ENCODE data around the gene MARCO.

MARCO gene

DNA sequence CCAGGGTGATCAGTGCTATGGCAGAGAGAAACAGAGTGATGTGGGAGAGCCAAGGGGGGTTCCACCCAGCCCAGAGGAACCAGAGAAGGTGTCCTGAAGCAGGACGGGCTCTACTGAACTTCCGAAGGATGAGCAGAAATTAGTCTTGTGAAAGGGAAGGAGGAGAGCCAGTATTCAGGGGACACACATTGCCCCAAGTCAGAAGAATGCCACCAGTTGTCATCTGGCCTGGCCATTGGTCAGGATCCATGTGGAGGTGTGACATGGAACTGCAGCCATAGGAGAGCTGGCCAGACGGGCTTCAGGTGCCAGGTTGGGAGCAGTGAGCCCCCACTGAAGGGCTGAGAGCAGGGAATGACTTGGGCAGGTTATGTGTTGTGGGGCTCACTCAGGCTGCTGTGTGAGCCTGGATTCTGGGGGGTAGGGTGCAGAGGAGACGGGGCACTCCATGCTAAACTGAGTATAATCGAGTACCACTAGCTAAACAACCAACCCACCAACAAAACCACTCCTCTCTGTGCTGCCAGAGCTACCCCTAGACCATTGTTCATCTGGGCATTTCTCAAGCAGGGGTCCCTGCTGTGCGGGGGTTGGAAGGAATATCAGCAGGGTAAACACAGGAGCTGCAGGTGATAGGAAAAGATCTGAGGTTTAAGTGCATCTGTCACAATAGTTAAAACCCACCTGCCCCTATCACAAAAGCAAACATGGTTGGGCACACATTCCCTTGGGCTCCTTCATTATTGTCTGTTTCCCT lies 25.3 kb downstream of the MARCO start:
- Histone ChIP-seq H3K4me3 (no peak overlapping the region), H3K36me3 (no peaks in the 10 kb centered on the region), H3K9me3 (no peaks in the 10 kb centered on the region), H3K4me1 (no peaks in the 10 kb centered on the region), H3K27ac (no peak overlapping the region), H3K27me3 (peaks cover 0 to 4% of the 10 kb centered on the region in 2 donors)
- DNase-seq: no peak
- intact Hi-C loops (cut with DNase I; ENCODE audit: low total_unique reads): no loop called here
- TF ChIP-seq, protein P1, sequence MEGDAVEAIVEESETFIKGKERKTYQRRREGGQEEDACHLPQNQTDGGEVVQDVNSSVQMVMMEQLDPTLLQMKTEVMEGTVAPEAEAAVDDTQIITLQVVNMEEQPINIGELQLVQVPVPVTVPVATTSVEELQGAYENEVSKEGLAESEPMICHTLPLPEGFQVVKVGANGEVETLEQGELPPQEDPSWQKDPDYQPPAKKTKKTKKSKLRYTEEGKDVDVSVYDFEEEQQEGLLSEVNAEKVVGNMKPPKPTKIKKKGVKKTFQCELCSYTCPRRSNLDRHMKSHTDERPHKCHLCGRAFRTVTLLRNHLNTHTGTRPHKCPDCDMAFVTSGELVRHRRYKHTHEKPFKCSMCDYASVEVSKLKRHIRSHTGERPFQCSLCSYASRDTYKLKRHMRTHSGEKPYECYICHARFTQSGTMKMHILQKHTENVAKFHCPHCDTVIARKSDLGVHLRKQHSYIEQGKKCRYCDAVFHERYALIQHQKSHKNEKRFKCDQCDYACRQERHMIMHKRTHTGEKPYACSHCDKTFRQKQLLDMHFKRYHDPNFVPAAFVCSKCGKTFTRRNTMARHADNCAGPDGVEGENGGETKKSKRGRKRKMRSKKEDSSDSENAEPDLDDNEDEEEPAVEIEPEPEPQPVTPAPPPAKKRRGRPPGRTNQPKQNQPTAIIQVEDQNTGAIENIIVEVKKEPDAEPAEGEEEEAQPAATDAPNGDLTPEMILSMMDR (IDR thresholded peaks at IDR 0.05): no peak

GRCh38 chr2:118968042-118968441 lies 26.0 kb downstream of the MARCO start:
- no peak overlapping the region for H3K27ac ChIP-seq
- no peaks in the 10 kb centered on the region for H3K4me1 ChIP-seq
- no peak overlapping the region for H3K4me3 ChIP-seq
- no peaks in the 10 kb centered on the region for H3K36me3 ChIP-seq
- H3K27me3 ChIP-seq: peaks cover 0 to 4% of the 10 kb centered on the region in 2 donors
- DNase-seq: no peak
- TF ChIP-seq, protein P1 (IDR thresholded peaks at IDR 0.05): no peak
- H3K9me3 ChIP-seq: no peaks in the 10 kb centered on the region
- intact Hi-C loops (cut with DNase I; ENCODE audit: low total_unique reads): no loop called here

- no peak overlapping the region for H3K27ac ChIP-seq
- DNase-seq: no peak
- H3K27me3 ChIP-seq: peaks cover 0 to 4% of the 10 kb centered on the region in 2 donors
- H3K4me1 ChIP-seq: no peaks in the 10 kb centered on the region
- intact Hi-C loops (cut with DNase I; ENCODE audit: low total_unique reads): no loop called here
- no peak overlapping the region for H3K4me3 ChIP-seq
- no peaks in the 10 kb centered on the region for H3K9me3 ChIP-seq
- TF ChIP-seq, protein P1 (IDR thresholded peaks at IDR 0.05): no peak
- no peaks in the 10 kb centered on the region for H3K36me3 ChIP-seq
Observed at GRCh38 chr2:118968961-118969733, 27.2 kb downstream of the MARCO start.

- TF ChIP-seq, protein P1 (IDR thresholded peaks at IDR 0.05): no peak
- no peaks in the 10 kb centered on the region for H3K4me1 ChIP-seq
- no peaks in the 10 kb centered on the region for H3K9me3 ChIP-seq
- intact Hi-C loops (cut with DNase I; ENCODE audit: low total_unique reads): no loop called here
- peaks cover 0 to 11% of the 10 kb centered on the region in 2 donors for H3K27me3 ChIP-seq
- H3K4me3 ChIP-seq: no peak overlapping the region
- no peak overlapping the region for H3K27ac ChIP-seq
- DNase-seq: no peak
- no peaks in the 10 kb centered on the region for H3K36me3 ChIP-seq
Observed at GRCh38 chr2:118969734-118970395, 27.9 kb downstream of the MARCO start.

DNA sequence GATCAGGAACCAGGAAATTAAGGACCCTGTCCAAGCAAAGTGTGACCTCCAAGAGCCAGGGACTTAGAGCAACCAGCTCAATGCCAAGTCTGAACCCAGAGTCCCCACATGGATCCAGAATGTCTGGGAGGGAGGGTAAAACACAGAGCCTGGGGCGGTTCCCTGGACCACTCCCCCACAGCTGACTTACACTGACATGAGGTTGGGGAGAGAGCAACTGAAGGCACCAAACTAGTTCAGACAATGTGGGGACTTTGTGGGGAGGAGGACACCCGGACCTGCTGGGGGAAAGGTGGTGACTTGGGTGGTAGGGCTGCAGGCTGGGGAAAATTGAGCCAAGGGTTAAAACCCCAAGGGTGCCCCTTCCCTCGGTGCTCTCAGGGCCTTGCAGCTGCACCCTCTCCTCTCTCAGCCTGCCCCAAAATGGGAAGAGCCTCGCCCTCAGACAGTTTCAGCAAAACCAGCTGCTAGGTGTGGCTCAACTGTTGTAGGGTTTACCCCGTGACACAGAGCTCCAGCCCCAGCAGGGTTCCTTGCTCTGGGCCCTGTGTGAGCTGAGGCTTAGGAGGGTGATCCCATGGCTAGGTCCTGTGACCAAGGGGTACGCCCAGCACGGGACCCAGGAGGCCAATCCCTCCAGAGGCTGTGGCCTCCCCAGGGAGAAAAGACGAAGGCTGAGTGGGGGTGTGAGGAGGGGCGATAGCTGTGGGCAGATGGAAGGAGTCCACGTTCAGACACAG lies 28.6 kb downstream of the MARCO start:
- peak in 1 of 2 donors; percentile 41 for DNase-seq
- TF ChIP-seq, protein P1 (IDR thresholded peaks at IDR 0.05): no peak
- intact Hi-C loops (cut with DNase I; ENCODE audit: low total_unique reads): no loop called here

More for the DNA sequence above, 28.6 kb downstream of the MARCO start:
- no peaks in the 10 kb centered on the region for H3K4me1 ChIP-seq
- H3K9me3 ChIP-seq: no peaks in the 10 kb centered on the region
- peaks cover 0 to 12% of the 10 kb centered on the region in 2 donors for H3K27me3 ChIP-seq
- H3K36me3 ChIP-seq: no peaks in the 10 kb centered on the region
- no peak overlapping the region for H3K4me3 ChIP-seq
- no peak overlapping the region for H3K27ac ChIP-seq
